IMR-90 (cell line): ENCODE measurements around the gene CYCS. TPM values are rescaled to one million over a fixed set of nuclear protein-coding genes. Genes with fewer than 3 reads are reported as not detected.

Experiments
- ATAC-seq: fragments of 200-7000 bp; cut with Tn5 transposase; 2 replicates; pipeline ENCODE4 v1.9.1; 2020; ENCODE audit warnings: low read depth, mild to moderate bottlenecking, moderate library complexity
- BruUV-seq: library from RNA; stranded (reverse); fragments of 400-500 nt; replicated peaks from 2 replicates; lab custom pipeline; 2021; lab: Mats Ljungman, UMichigan
- CTCF ChIA-PET: fragments of 300-600 bp; formaldehyde crosslinking; extraction: SDS; loops from one replicate; lab custom pipeline; 2021; ENCODE audit warnings: antibody characterized with exemption; lab: Yijun Ruan, JAX
- POLR2A ChIA-PET: fragments of 300-600 bp; sonication (Branson Sonifier 250); formaldehyde crosslinking; loops from one replicate; lab custom pipeline; 2022; ENCODE audit warnings: antibody characterized with exemption; ENCODE audit not compliant: unreplicated experiment; lab: Charles Lee
- DNase-seq: peaks from one replicate; pipeline ENCODE4 v3.0.0; 2013
- H2AFZ ChIP-seq: replicated peaks from 2 replicates; pipeline ENCODE3; 2013; ENCODE audit warnings: low read length, mild to moderate bottlenecking; ENCODE audit not compliant: poor library complexity
- H2AK5ac ChIP-seq: 2 replicates; pipeline ENCODE4 v1.6.1; 2013; ENCODE audit warnings: low read depth, low read length, inconsistent platforms
- H2AK9ac ChIP-seq: replicated peaks from 2 replicates; pipeline ENCODE3; 2013; ENCODE audit warnings: mild to moderate bottlenecking, low read depth, low read length, moderate library complexity; ENCODE audit not compliant: poor library complexity
- H2BK120ac ChIP-seq: 2 replicates; pipeline ENCODE4 v1.6.1; 2013; ENCODE audit warnings: low read depth, low read length, inconsistent platforms
- H2BK15ac ChIP-seq: 3 replicates; pipeline ENCODE4 v1.6.1; 2013; ENCODE audit warnings: low read depth, low read length, inconsistent platforms
- H2BK20ac ChIP-seq: 2 replicates; pipeline ENCODE4 v1.6.1; 2013; ENCODE audit warnings: low read depth, mild to moderate bottlenecking, inconsistent platforms, low read length, moderate library complexity
- H2BK5ac ChIP-seq: 2 replicates; pipeline ENCODE4 v1.6.1; 2013; ENCODE audit warnings: mild to moderate bottlenecking, low read depth, low read length, inconsistent platforms; ENCODE audit not compliant: poor library complexity, severe bottlenecking
- H3K14ac ChIP-seq: replicated peaks from 2 replicates; pipeline ENCODE4 v1.6.1; 2013; ENCODE audit warnings: low read depth, low read length, inconsistent platforms
- H3K18ac ChIP-seq: 2 replicates; pipeline ENCODE4 v1.6.1; 2013; ENCODE audit warnings: low read depth, low read length, control low read depth
- H3K23ac ChIP-seq: 2 replicates; pipeline ENCODE4 v1.6.1; 2013; ENCODE audit warnings: low read depth, low read length, inconsistent platforms
- H3K27ac ChIP-seq: 2 replicates; pipeline ENCODE4 v1.5.1; 2013; ENCODE audit warnings: mild to moderate bottlenecking, control low read depth, low read length; ENCODE audit not compliant: insufficient read depth
- H3K27me3 ChIP-seq: 2 replicates; pipeline ENCODE4 v1.6.1; 2013; ENCODE audit warnings: low read length; ENCODE audit not compliant: control insufficient read depth, insufficient read depth
- H3K36me3 ChIP-seq: 2 replicates; pipeline ENCODE4 v1.6.1; 2013; ENCODE audit warnings: low read length, mixed read lengths; ENCODE audit not compliant: control insufficient read depth, insufficient read depth
- H3K4ac ChIP-seq: 2 replicates; pipeline ENCODE4 v1.6.1; 2013; ENCODE audit warnings: low read depth, low read length, inconsistent platforms
- H3K4me1 ChIP-seq: 2 replicates; pipeline ENCODE4 v1.6.1; 2013; ENCODE audit warnings: low read length, mixed read lengths; ENCODE audit not compliant: control insufficient read depth, insufficient read depth
- H3K4me2 ChIP-seq: 2 replicates; pipeline ENCODE4 v1.6.1; 2013; ENCODE audit warnings: low read depth, mild to moderate bottlenecking, control low read depth, low read length, moderate library complexity
- H3K4me3 ChIP-seq: 2 replicates; pipeline ENCODE4 v1.5.1; 2013; ENCODE audit warnings: low read depth, mild to moderate bottlenecking, control low read depth, low read length, moderate library complexity; ENCODE audit not compliant: insufficient read depth
- H3K56ac ChIP-seq: 2 replicates; pipeline ENCODE4 v1.6.1; 2013; ENCODE audit warnings: low read length, inconsistent platforms; ENCODE audit not compliant: insufficient read depth; ENCODE audit errors: extremely low read depth
- H3K79me1 ChIP-seq, 2 experiments: 2 replicates each; pipeline ENCODE4 v1.6.1; 2013; ENCODE audit warnings: low read length in 2 of 2, inconsistent platforms in 1 of 2, low read depth in 1 of 2
- H3K9ac ChIP-seq: 2 replicates; pipeline ENCODE4 v1.6.1; 2013; ENCODE audit warnings: low read depth, low read length, control low read depth
- H3K9me1 ChIP-seq: 2 replicates; pipeline ENCODE4 v1.6.1; 2013; ENCODE audit warnings: low read length, inconsistent platforms; ENCODE audit not compliant: insufficient read depth
- H3K9me3 ChIP-seq: 2 replicates; pipeline ENCODE4 v1.6.1; 2013; ENCODE audit warnings: low read length; ENCODE audit not compliant: control insufficient read depth, insufficient read depth
- H4K20me1 ChIP-seq: 2 replicates; pipeline ENCODE4 v1.6.1; 2013; ENCODE audit warnings: low read length, inconsistent platforms; ENCODE audit not compliant: insufficient read depth
- H4K5ac ChIP-seq: 2 replicates; pipeline ENCODE4 v1.6.1; 2013; ENCODE audit warnings: mild to moderate bottlenecking, low read depth, low read length, control low read depth
- H4K8ac ChIP-seq, 2 experiments: 2 replicates each; pipeline ENCODE4 v1.6.1; 2013; ENCODE audit warnings: low read depth in 2 of 2, low read length in 2 of 2, control low read depth in 1 of 2, inconsistent platforms in 1 of 2
- H4K91ac ChIP-seq: 2 replicates; pipeline ENCODE4 v1.6.1; 2013; ENCODE audit warnings: low read depth, low read length, inconsistent platforms; ENCODE audit not compliant: insufficient read depth
- MAZ ChIP-seq: IDR thresholded peaks from 2 replicates; pipeline ENCODE4 v1.6.1; 2012; ENCODE audit warnings: low read depth, mild to moderate bottlenecking, low read length, improper control_type of control experiment, moderate library complexity, borderline replicate concordance
- POLR2A ChIP-seq: IDR thresholded peaks from 2 replicates; pipeline ENCODE4 v1.6.1; 2012; ENCODE audit warnings: mild to moderate bottlenecking, low read depth, low read length
- WGBS, 2 experiments: methylation state at CpG; one replicate each; pipeline versions ENCODE4 v1.1.5 to v1.1.7; 2013; ENCODE audit warnings: missing lambda C conversion rate in 2 of 2; ENCODE audit not compliant: insufficient read length in 1 of 2; ENCODE audit errors: extremely low coverage in 2 of 2; 5-methylcytosine and 5-hydroxymethylcytosine counted together
- dilution Hi-C: fragments of 300-500 bp; cut with HindIII; formaldehyde crosslinking; loops from one replicate; pipeline ENCODE4 v1.14.3; 2018; ENCODE audit warnings: low sequenced_read_pairs; ENCODE audit not compliant: unreplicated experiment
- in situ Hi-C: fragments of 300-500 bp; cut with MboI; formaldehyde crosslinking; loops from 3 replicates; pipeline ENCODE4 v1.14.3; 2019; ENCODE audit warnings: low sequenced_read_pairs, inconsistent platforms, mixed read lengths
- intact Hi-C: fragments of 100-400 bp; cut with micrococcal nuclease; formaldehyde crosslinking; loops from 2 replicates; pipeline ENCODE4 v1.10.0; 2022
- polyA plus RNA-seq, 3 experiments: library from polyadenylated mRNA; depleted of rRNA; stranded (reverse); fragments of >200 nt; gene quantifications; 2 replicates each; pipeline ENCODE4 v1.2.3, GENCODE V29; 2012; ENCODE audit warnings: low replicate concordance in 1 of 3
- total RNA-seq: library from RNA; depleted of rRNA; stranded (reverse); fragments of >200 nt; gene quantifications from 2 replicates; pipeline ENCODE4 v1.2.3, GENCODE V29; 2012

CYCS gene
- total and polyA plus RNA-seq, 2 of the 4 experiments (the other 2 are of a cell fraction) = 22.9 to 59.0 TPM

DNA sequence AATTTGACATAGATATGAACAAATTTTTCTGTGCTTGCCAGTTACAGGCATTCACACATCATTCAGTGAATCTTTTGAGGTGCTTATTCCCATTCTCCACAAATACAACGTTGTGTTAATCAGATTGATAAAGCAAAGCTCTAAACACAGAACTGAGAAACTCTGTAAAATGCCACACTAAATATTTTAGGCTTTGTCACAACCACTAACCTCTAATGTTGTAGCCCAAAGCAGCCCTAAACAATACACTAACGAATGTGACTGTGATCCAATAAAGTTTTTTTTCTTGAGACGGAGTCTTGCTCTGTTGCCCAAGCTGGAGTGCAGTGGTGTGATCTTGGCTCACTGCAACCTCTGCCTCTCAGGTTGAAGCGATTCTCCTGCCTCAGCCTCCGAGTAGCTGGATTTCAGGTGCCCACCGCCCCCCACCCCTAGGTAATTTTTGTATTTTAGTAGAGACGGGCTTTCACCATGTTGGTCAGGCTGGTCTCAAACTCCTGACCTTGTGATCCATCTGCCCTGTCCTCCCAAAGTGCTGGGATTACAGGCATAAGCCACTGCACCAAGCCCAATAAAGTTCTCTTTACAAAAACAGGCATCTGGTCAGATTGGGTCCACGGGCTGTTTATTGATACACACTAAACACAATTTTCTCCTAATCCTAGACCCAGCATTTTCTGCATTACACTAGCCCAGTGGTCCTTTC lies 6.9 kb downstream of the CYCS start:
- 90% methylated on average over 3 of the region's 8 CpGs; no CpG with 5 or more reads in 1 of the 2 experiments for WGBS, 2 experiments
- POLR2A ChIA-PET = no interaction called here

More for the DNA sequence above, 6.9 kb downstream of the CYCS start:
- no peaks in the 10 kb centered on the region for H3K4me1 ChIP-seq
- in situ Hi-C loops = loop anchor here (25.0 kb wide), 1 partner anchor 1581 kb away; the partner anchor contains the start of gene TRA2A
- H2BK20ac ChIP-seq = no peak overlapping the region
- H3K9me3 ChIP-seq = no peaks in the 10 kb centered on the region
- H3K27me3 ChIP-seq = no peaks in the 10 kb centered on the region
- H2AFZ ChIP-seq = no peak overlapping the region
- H2AK9ac ChIP-seq = no peak overlapping the region
- no peak overlapping the region for H3K27ac ChIP-seq
- H3K9ac ChIP-seq = no peak overlapping the region
- H3K14ac ChIP-seq = no peak overlapping the region
- no peak overlapping the region for H3K4ac ChIP-seq
- peaks cover 8 to 27% of the 10 kb centered on the region in 2 experiments; a peak in 2 of 4 replicates for H3K79me1 ChIP-seq
- TF ChIP-seq POLR2A (peak; percentile 42; the same call in 1 of the 2 replicates), MAZ (no peak)
- no peak overlapping the region for H2BK120ac ChIP-seq
- no peak overlapping the region for H2AK5ac ChIP-seq
- no peak overlapping the region for H4K8ac ChIP-seq
- dilution Hi-C loops = no loop called here
- no peak overlapping the region for H4K5ac ChIP-seq
- no peaks in the 10 kb centered on the region for H4K20me1 ChIP-seq
- BruUV-seq = no TSS peak
- peaks cover 7% of the 10 kb centered on the region; the same call in 1 of the 2 replicates for H3K36me3 ChIP-seq
- H2BK15ac ChIP-seq = no peak overlapping the region
- no peak overlapping the region for H3K18ac ChIP-seq
- H3K4me3 ChIP-seq = no peak overlapping the region
- DNase-seq (no peak), ATAC-seq (no peak)
- no peak overlapping the region for H3K56ac ChIP-seq
- no peak overlapping the region for H3K4me2 ChIP-seq
- CTCF ChIA-PET = no interaction called here
- H3K23ac ChIP-seq = no peak overlapping the region
- H2BK5ac ChIP-seq = no peak overlapping the region
- no peak overlapping the region for H4K91ac ChIP-seq
- intact Hi-C loops = no loop called here
- no peaks in the 10 kb centered on the region; the same call in 1 of the 2 replicates for H3K9me1 ChIP-seq
